HG02610 (cell line): ENCODE results near the gene MED25.

Experiments used
- ATAC-seq: cut with Tn5 transposase; IDR thresholded peaks from one replicate; pipeline ENCODE4 v1.9.1; 2021; ENCODE audit warnings: mild to moderate bottlenecking, moderate library complexity; ENCODE audit not compliant: unreplicated experiment

The MED25 gene

GRCh38 chr19:49840736-49841249 is 22.7 kb downstream of the MED25 start:
- ATAC-seq, result no peak

GRCh38 chr19:49843265-49843664 is 25.2 kb downstream of the MED25 start:
- no peak for ATAC-seq

- no peak for ATAC-seq
Observed at GRCh38 chr19:49844138-49845095, 26.3 kb downstream of the MED25 start.

- ATAC-seq, result no peak
Observed at GRCh38 chr19:49845414-49845813, 27.3 kb downstream of the MED25 start.

GRCh38 chr19:49846408-49846807 is 28.3 kb downstream of the MED25 start:
- no peak for ATAC-seq

GRCh38 chr19:49847731-49848696 is 29.9 kb downstream of the MED25 start:
- no peak for ATAC-seq

GRCh38 chr19:49848938-49849337 is 30.8 kb downstream of the MED25 start:
- no peak for ATAC-seq

- ATAC-seq, result no peak
Observed at GRCh38 chr19:49849433-49850220, 31.5 kb downstream of the MED25 start.

GRCh38 chr19:49850221-49850486 is 32.1 kb downstream of the MED25 start:
- ATAC-seq, result no peak

- ATAC-seq, result peak; percentile 55
Observed at GRCh38 chr19:49850487-49851342, 32.6 kb downstream of the MED25 start, which contains the start of gene PTOV1. PTOV1 (plus strand) TSS chr19:49851159.

- ATAC-seq, result peak; percentile 3
Observed at GRCh38 chr19:49851456-49852259, 33.6 kb downstream of the MED25 start.

GRCh38 chr19:49852631-49853126 is 34.6 kb downstream of the MED25 start:
- ATAC-seq, result no peak

GRCh38 chr19:49853852-49854377 is 35.8 kb downstream of the MED25 start:
- ATAC-seq, result no peak

- ATAC-seq, result no peak
Observed at GRCh38 chr19:49854378-49855263, 36.5 kb downstream of the MED25 start.

GRCh38 chr19:49855277-49855675 is 37.2 kb downstream of the MED25 start:
- no peak for ATAC-seq

GRCh38 chr19:49855676-49856573 is 37.8 kb downstream of the MED25 start:
- ATAC-seq, result no peak
